GM12874 (cell line): ENCODE measurements around the gene IRX6.

Experiments used
- CTCF ChIP-seq: IDR thresholded peaks from 2 replicates; pipeline ENCODE4 v1.5.1; 2011; ENCODE audit warnings: low read depth, mild to moderate bottlenecking, control low read depth, low read length, moderate library complexity; ENCODE audit not compliant: insufficient read depth

IRX6 gene

GRCh38 chr16:55346475-55346874, 22.5 kb downstream of the IRX6 start:
- TF ChIP-seq CTCF, result no peak

GRCh38 chr16:55349867-55350266, 25.9 kb downstream of the IRX6 start:
- TF ChIP-seq CTCF, result no peak

GRCh38 chr16:55350984-55351383, 27.0 kb downstream of the IRX6 start:
- TF ChIP-seq CTCF, result no peak

- TF ChIP-seq CTCF, result no peak
These were observed 27.9 kb downstream of the IRX6 start for GRCh38 chr16:55351936-55352335.

- TF ChIP-seq CTCF, result no peak
These were observed 33.2 kb downstream of the IRX6 start for GRCh38 chr16:55357241-55357640.

- TF ChIP-seq CTCF, result no peak
These were observed 35.9 kb downstream of the IRX6 start for GRCh38 chr16:55359946-55360345.

- no peak for TF ChIP-seq CTCF
These were observed 40.8 kb downstream of the IRX6 start for GRCh38 chr16:55364811-55365210.

GRCh38 chr16:55367301-55367811, 43.4 kb downstream of the IRX6 start:
- TF ChIP-seq CTCF, result no peak
